Lung (tissue), 12 donors: Measurements from ENCODE around the gene BRINP1. TPM values are rescaled to one million over a fixed set of nuclear protein-coding genes. Genes with fewer than 3 reads are reported as not detected.

Experiments
- ATAC-seq: fragments of 200-7000 bp; cut with Tn5 transposase; one replicate; pipeline ENCODE4 v1.9.1; 2020; ENCODE audit warnings: moderate number of reproducible peaks; ENCODE audit not compliant: insufficient read depth, low FRiP score
- DNase-seq, 3 donors: peaks; one replicate each; pipeline ENCODE4 v3.0.0-alpha.2; 2013 to 2017
- H3K27ac ChIP-seq, 2 donors: one replicate each; pipeline ENCODE4 v1.5.1; 2013; ENCODE audit warnings: mild to moderate bottlenecking in 2 of 2, moderate library complexity in 2 of 2, control low read depth in 1 of 2, inconsistent platforms in 1 of 2, low read depth in 1 of 2, low read length in 1 of 2
- H3K27me3 ChIP-seq, 3 donors: one replicate each; pipeline ENCODE4 v1.5.1; 2013; ENCODE audit warnings: low read length in 2 of 3; ENCODE audit not compliant: control insufficient read depth in 3 of 3, insufficient read depth in 3 of 3
- H3K36me3 ChIP-seq, 4 donors: one replicate each; pipeline ENCODE4 v1.5.1; 2013; ENCODE audit warnings: low read length in 4 of 4, mild to moderate bottlenecking in 1 of 4, moderate library complexity in 1 of 4; ENCODE audit not compliant: control insufficient read depth in 4 of 4, insufficient read depth in 4 of 4
- H3K4me1 ChIP-seq, 5 donors: one replicate each; pipeline ENCODE4 v1.5.1; 2013; ENCODE audit warnings: low read length in 5 of 5, mild to moderate bottlenecking in 2 of 5, moderate library complexity in 1 of 5; ENCODE audit not compliant: control insufficient read depth in 5 of 5, insufficient read depth in 5 of 5
- H3K4me3 ChIP-seq: one replicate; pipeline ENCODE4 v1.5.1; 2013; ENCODE audit warnings: mild to moderate bottlenecking, control low read depth, moderate library complexity
- H3K9ac ChIP-seq, 2 donors: one replicate each; pipeline ENCODE4 v1.5.1; 2013; ENCODE audit warnings: low read length in 2 of 2, control low read depth in 1 of 2; ENCODE audit not compliant: insufficient read depth in 1 of 2
- H3K9me3 ChIP-seq, 4 donors: one replicate each; pipeline ENCODE4 v1.5.1; 2013; ENCODE audit warnings: low read length in 3 of 4, mild to moderate bottlenecking in 1 of 4, moderate library complexity in 1 of 4; ENCODE audit not compliant: control insufficient read depth in 4 of 4, insufficient read depth in 3 of 4
- WGBS, 2 donors: extraction: QIAGEN DNeasy Blood & Tissue Kit; methylation state at CpG; one replicate each; pipeline ENCODE4 v1.1.7; 2013; 5-methylcytosine and 5-hydroxymethylcytosine counted together
- polyA plus RNA-seq, 2 donors: library from polyadenylated mRNA; stranded (reverse); fragments of 200-250 nt; gene quantifications; one replicate each; pipeline ENCODE4 v1.2.1, GENCODE V29; 2013
- total RNA-seq, 2 donors: library from RNA; depleted of rRNA in 1 of 2; stranded (reverse); fragments of >200 nt in 1 of 2; gene quantifications; one replicate each; pipeline ENCODE4 v1.2.1, GENCODE V29; 2014 to 2021
- TF ChIP-seq, protein P1 (sequence below): IDR thresholded peaks from 2 replicates; pipeline ENCODE4 v1.5.1; 2012; ENCODE audit warnings: mild to moderate bottlenecking; ENCODE audit errors: control extremely low read depth, extremely low read depth
- donor health status: control.
- donor health status: control.
- donor health status: Bipolar disorder and iron deficiency.
- donor health status: healthy.
- donor health status: DM: yes; HTN: yes; CAD: no.

The BRINP1 gene
- total and polyA plus RNA-seq, 4 donors = 0.14 to 1.4 (median 0.42) TPM

GRCh38 chr9:119310741-119311140 lies 58.5 kb downstream of the BRINP1 start:
- Histone ChIP-seq H3K27ac (no peak overlapping the region), H3K27me3 (no peaks in the 10 kb centered on the region), H3K36me3 (no peaks in the 10 kb centered on the region), H3K4me3 (no peak overlapping the region), H3K9ac (no peak overlapping the region), H3K4me1 (no peaks in the 10 kb centered on the region), H3K9me3 (no peaks in the 10 kb centered on the region)
- ATAC-seq (no peak), DNase-seq (peak in 1 of 3 donors; percentile 0)
- TF ChIP-seq, protein P1, sequence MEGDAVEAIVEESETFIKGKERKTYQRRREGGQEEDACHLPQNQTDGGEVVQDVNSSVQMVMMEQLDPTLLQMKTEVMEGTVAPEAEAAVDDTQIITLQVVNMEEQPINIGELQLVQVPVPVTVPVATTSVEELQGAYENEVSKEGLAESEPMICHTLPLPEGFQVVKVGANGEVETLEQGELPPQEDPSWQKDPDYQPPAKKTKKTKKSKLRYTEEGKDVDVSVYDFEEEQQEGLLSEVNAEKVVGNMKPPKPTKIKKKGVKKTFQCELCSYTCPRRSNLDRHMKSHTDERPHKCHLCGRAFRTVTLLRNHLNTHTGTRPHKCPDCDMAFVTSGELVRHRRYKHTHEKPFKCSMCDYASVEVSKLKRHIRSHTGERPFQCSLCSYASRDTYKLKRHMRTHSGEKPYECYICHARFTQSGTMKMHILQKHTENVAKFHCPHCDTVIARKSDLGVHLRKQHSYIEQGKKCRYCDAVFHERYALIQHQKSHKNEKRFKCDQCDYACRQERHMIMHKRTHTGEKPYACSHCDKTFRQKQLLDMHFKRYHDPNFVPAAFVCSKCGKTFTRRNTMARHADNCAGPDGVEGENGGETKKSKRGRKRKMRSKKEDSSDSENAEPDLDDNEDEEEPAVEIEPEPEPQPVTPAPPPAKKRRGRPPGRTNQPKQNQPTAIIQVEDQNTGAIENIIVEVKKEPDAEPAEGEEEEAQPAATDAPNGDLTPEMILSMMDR = no peak
- 54 to 62% methylated on average over 5 of the region's 5 CpGs for WGBS, 2 donors

DNA sequence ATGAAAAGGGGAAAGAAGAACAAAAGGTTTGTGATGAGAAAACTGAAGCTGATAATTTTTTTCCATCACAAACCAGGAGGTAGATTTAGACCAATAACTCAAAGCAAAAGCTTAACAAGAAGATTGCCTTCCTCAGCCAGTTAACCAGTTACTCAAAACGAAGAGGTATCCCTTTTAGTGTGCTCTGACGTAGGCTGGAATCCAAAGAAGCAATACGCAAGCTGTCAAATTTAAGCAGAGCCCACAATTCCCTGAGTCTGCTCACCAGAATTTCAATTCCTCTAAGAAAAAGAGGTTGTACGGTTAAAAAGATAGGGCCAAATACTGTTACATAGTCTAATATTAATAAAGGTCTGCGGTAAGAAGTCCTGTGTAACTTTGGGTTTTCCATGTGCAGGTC lies 61.8 kb downstream of the BRINP1 start:
- H3K9me3 ChIP-seq = no peaks in the 10 kb centered on the region
- no peak overlapping the region for H3K4me3 ChIP-seq
- H3K27ac ChIP-seq = no peak overlapping the region
- DNase-seq (no peak), ATAC-seq (no peak)
- TF ChIP-seq, protein P1 = no peak
- 85 to 88% methylated on average over 5 of the region's 5 CpGs for WGBS, 2 donors
- no peaks in the 10 kb centered on the region for H3K27me3 ChIP-seq
- H3K9ac ChIP-seq = no peak overlapping the region
- no peaks in the 10 kb centered on the region for H3K36me3 ChIP-seq
- no peaks in the 10 kb centered on the region for H3K4me1 ChIP-seq

GRCh38 chr9:119304555-119304954 lies 64.7 kb downstream of the BRINP1 start:
- no peak for DNase-seq
- H3K36me3 ChIP-seq = no peaks in the 10 kb centered on the region
- no peak for ATAC-seq
- H3K9ac ChIP-seq = no peak overlapping the region
- TF ChIP-seq, protein P1 = no peak
- no peaks in the 10 kb centered on the region for H3K9me3 ChIP-seq
- H3K27ac ChIP-seq = no peak overlapping the region
- WGBS, 2 donors = 60 to 66% methylated on average over 3 of the region's 3 CpGs
- no peaks in the 10 kb centered on the region for H3K27me3 ChIP-seq
- no peaks in the 10 kb centered on the region for H3K4me1 ChIP-seq
- H3K4me3 ChIP-seq = no peak overlapping the region

- Histone ChIP-seq H3K27ac (no peak overlapping the region), H3K4me3 (no peak overlapping the region), H3K4me1 (no peaks in the 10 kb centered on the region), H3K9me3 (no peaks in the 10 kb centered on the region), H3K9ac (no peak overlapping the region), H3K27me3 (no peaks in the 10 kb centered on the region), H3K36me3 (no peaks in the 10 kb centered on the region)
- TF ChIP-seq, protein P1 = no peak
- 84 to 88% methylated on average over 13 of the region's 13 CpGs for WGBS, 2 donors
- peak in 1 of 3 donors; percentile 1 for DNase-seq
- ATAC-seq = no peak
Measured at GRCh38 chr9:119302988-119303698, 66.1 kb downstream of the BRINP1 start.
